Thymus (tissue), 11 donors: ENCODE results near the gene NHSL2. TPM values are rescaled to one million over a fixed set of nuclear protein-coding genes. Genes with fewer than 3 reads are reported as not detected.
A peak's percentile ranks its signal among the peaks of the same experiment; 100 is the strongest.

ENCODE experiments used
- DNase-seq, 9 donors: peaks; one replicate each; pipeline ENCODE4 v3.0.0-alpha.2; 2013; ENCODE audit warnings: low spot score in 9 of 9, low read depth in 6 of 9, missing footprints in 1 of 9
- H3K27ac ChIP-seq, 2 donors: one replicate each; pipeline ENCODE4 v1.5.1; 2013; ENCODE audit warnings: control low read depth in 1 of 2, low read depth in 1 of 2, low read length in 1 of 2, mild to moderate bottlenecking in 1 of 2, moderate library complexity in 1 of 2
- H3K27me3 ChIP-seq, 2 donors: one replicate each; pipeline ENCODE4 v1.5.1; 2013; ENCODE audit warnings: low read length in 1 of 2; ENCODE audit not compliant: control insufficient read depth in 2 of 2, insufficient read depth in 1 of 2
- H3K36me3 ChIP-seq, 2 donors: one replicate each; pipeline ENCODE4 v1.5.1; 2013; ENCODE audit warnings: low read length in 1 of 2, mild to moderate bottlenecking in 1 of 2, moderate library complexity in 1 of 2; ENCODE audit not compliant: control insufficient read depth in 2 of 2, insufficient read depth in 2 of 2
- H3K4me1 ChIP-seq, 2 donors: one replicate each; pipeline ENCODE4 v1.5.1; 2013; ENCODE audit warnings: low read length in 2 of 2; ENCODE audit not compliant: control insufficient read depth in 2 of 2, insufficient read depth in 2 of 2
- H3K4me3 ChIP-seq, 2 donors: one replicate each; pipeline ENCODE4 v1.5.1; 2013; ENCODE audit warnings: low read length in 2 of 2, control low read depth in 1 of 2, mild to moderate bottlenecking in 1 of 2
- H3K9me3 ChIP-seq, 2 donors: one replicate each; pipeline ENCODE4 v1.5.1; 2013; ENCODE audit warnings: low read length in 1 of 2, mild to moderate bottlenecking in 1 of 2; ENCODE audit not compliant: control insufficient read depth in 2 of 2, insufficient read depth in 1 of 2
- WGBS: extraction: QIAGEN DNeasy Blood & Tissue Kit; methylation state at CpG from one replicate; pipeline ENCODE4 v1.1.7; 2013; 5-methylcytosine and 5-hydroxymethylcytosine counted together
- polyA plus RNA-seq: library from polyadenylated mRNA; stranded (reverse); fragments of 200-250 nt; gene quantifications from one replicate; pipeline ENCODE4 v1.2.3, GENCODE V29; 2013
- total RNA-seq: library from RNA; stranded (reverse); fragments of 120-200 nt; gene quantifications from one replicate; pipeline ENCODE4 v1.2.4, GENCODE V29; 2013
- donor health status: healthy.

Gene NHSL2
- total and polyA plus RNA-seq, 2 donors = 0.80 TPM

GRCh38 chrX:72045552-72046277 is 135.1 kb downstream of the NHSL2 start:
- DNase-seq = no peak
- 93% methylated on average over 9 of the region's 9 CpGs for WGBS
- Histone ChIP-seq H3K27me3 (no peaks in the 10 kb centered on the region), H3K4me3 (no peak overlapping the region), H3K9me3 (no peaks in the 10 kb centered on the region), H3K27ac (no peak overlapping the region), H3K4me1 (peaks cover 5 to 39% of the 10 kb centered on the region in 2 donors), H3K36me3 (no peaks in the 10 kb centered on the region)

- no peaks in the 10 kb centered on the region for H3K9me3 ChIP-seq
- H3K36me3 ChIP-seq = no peaks in the 10 kb centered on the region
- 27% methylated on average over 6 of the region's 6 CpGs for WGBS
- H3K4me1 ChIP-seq = peaks cover 5 to 38% of the 10 kb centered on the region in 2 donors
- no peak for DNase-seq
- no peak overlapping the region for H3K4me3 ChIP-seq
- peak overlapping the region in 1 of 2 donors; percentile 32 for H3K27ac ChIP-seq
- no peaks in the 10 kb centered on the region for H3K27me3 ChIP-seq
Measured at GRCh38 chrX:72046447-72046846, 135.8 kb downstream of the NHSL2 start.

DNA sequence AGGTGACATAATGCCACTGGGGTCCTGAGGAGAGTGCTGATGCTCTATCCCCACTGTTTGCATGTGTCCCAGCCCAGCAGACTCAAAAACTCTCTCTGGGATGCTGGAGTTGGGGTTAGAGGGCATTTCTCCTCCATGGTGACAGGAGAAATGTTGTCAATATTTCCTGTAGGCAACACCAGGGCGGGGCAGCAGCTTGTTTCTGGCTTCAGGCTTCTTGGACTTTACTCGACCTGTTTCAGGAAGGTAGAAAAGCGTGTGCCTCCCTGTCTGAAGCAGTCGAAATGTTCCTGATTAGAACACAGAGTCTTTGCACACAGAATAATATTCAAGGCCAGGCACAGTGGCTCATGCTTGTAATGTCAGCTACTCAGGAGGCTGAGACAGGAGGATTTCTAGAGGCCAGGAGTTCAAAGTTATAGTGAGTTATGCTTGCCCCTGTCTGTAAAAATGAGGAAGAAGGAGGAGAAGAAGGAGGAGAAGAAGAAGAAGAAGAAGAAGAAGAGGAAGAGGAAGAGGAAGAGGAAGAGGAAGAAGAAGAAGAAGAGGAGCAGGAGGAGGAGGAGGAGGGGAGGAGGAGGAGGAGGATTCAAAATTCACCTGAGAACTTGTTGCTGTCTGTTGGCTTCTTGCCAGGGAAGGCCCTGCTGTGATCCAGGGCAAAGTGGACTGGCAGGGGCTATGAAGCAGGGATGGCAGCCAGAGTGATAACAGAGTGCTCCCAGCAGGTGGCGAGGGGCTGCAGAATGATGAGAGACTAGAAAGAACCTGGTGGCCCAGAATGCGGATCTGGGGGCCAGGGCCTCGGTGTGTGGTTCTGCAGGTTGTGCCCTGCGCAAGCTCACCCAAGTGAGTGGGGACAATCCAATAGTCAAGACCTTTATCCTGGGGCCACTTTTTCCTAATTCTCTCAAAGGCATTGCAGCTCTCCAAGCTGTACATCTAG is 138.1 kb downstream of the NHSL2 start:
- Histone ChIP-seq H3K27ac (no peak overlapping the region), H3K9me3 (no peaks in the 10 kb centered on the region), H3K4me1 (peaks cover 0 to 18% of the 10 kb centered on the region in 2 donors), H3K36me3 (no peaks in the 10 kb centered on the region), H3K27me3 (peaks cover 0 to 2% of the 10 kb centered on the region in 2 donors), H3K4me3 (no peak overlapping the region)
- 91% methylated on average over 8 of the region's 8 CpGs for WGBS
- no peak for DNase-seq

DNA sequence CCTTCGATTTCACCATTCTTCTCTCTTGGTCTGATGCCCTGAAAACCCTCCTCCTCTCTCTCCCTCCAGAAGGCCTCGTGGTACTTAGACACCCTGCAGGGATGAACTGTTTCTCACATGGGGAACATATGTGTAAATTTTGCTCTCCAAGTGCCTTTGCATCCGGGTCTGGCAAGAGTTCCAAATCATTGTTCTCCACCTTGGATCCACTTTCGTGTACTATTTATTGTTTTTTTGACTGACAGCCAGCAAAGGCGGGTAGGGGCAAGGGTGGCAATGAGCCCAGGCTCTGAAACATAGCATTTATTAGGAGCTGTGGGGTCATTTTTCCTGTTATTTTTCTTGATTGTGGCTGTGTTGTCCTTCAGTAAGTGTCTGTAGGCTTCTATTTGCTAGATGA is 139.4 kb downstream of the NHSL2 start:
- Histone ChIP-seq H3K4me3 (no peak overlapping the region), H3K27me3 (peaks cover 0 to 3% of the 10 kb centered on the region in 2 donors), H3K4me1 (peaks cover 0 to 16% of the 10 kb centered on the region in 2 donors), H3K36me3 (no peaks in the 10 kb centered on the region), H3K9me3 (no peaks in the 10 kb centered on the region), H3K27ac (no peak overlapping the region)
- 96% methylated on average over 5 of the region's 5 CpGs for WGBS
- DNase-seq = no peak

DNA sequence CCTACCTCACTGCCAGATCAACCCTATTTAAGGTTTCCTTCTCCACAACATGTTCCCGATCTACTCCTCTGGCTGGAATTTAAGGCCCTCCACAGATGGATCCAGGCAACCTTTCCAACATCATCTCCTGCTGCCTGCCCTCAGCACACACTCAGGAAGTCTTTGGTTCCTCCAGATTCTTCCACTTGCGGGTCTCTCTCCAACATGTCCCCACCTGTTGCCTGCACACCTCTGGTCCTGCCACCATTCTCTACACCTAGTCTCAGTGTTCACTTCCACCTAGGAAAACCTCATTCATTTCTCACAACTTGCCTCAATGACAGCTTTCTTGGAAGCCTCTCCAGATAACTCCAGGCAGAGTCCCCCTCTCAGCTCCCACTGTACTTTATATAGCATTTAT is 140.9 kb downstream of the NHSL2 start:
- 97% methylated on average over 2 of the region's 2 CpGs for WGBS
- no peaks in the 10 kb centered on the region for H3K36me3 ChIP-seq
- H3K4me1 ChIP-seq = peaks cover 0 to under 1% of the 10 kb centered on the region in 2 donors
- no peak overlapping the region for H3K4me3 ChIP-seq
- H3K9me3 ChIP-seq = no peaks in the 10 kb centered on the region
- peaks cover 0 to 6% of the 10 kb centered on the region in 2 donors for H3K27me3 ChIP-seq
- H3K27ac ChIP-seq = no peak overlapping the region
- no peak for DNase-seq

DNA sequence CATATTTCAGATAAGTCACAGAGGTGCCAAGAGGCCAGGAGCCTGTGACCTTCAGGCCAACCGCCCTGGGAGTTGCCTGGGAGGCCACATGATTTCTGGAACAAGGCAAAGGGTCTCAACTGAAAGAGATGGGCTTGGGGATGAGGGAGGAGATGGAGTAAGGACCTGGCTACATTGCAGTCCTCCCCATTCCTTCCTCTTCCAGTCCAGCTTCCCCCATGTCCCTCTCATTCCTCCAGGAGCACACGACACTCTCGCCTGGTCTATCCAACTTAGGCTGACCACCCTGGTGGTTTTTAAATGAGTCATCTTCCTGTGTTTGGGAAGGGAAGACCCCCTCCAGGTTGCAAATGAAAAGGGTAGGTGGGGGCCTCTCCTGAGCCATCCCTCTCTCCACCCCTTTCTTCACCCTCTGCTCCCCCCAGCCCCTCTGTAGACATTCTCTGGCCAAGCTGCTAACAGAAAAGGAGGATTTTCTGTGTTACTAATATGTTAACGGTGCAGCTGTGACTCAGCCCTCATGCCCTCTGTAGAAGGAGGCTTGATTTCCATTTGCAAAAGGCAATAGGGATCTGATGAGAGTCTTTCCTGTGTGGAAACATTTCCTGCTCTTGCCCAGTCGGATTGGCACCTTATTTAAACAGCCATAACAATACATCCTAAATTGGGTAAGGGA is 141.9 kb downstream of the NHSL2 start:
- WGBS = 95% methylated on average over 5 of the region's 5 CpGs
- no peak overlapping the region for H3K4me3 ChIP-seq

GRCh38 chrX:72053508-72053907 is 142.9 kb downstream of the NHSL2 start:
- Histone ChIP-seq H3K27me3 (peaks cover 0 to 6% of the 10 kb centered on the region in 2 donors), H3K27ac (no peak overlapping the region), H3K9me3 (no peaks in the 10 kb centered on the region), H3K4me1 (no peaks in the 10 kb centered on the region), H3K36me3 (no peaks in the 10 kb centered on the region), H3K4me3 (no peak overlapping the region)
- no peak for DNase-seq
- 98% methylated on average over 5 of the region's 5 CpGs for WGBS

More for the DNA sequence above, 141.9 kb downstream of the NHSL2 start:
- H3K4me1 ChIP-seq = no peaks in the 10 kb centered on the region
- no peaks in the 10 kb centered on the region for H3K9me3 ChIP-seq
- no peaks in the 10 kb centered on the region for H3K36me3 ChIP-seq
- peaks cover 0 to 6% of the 10 kb centered on the region in 2 donors for H3K27me3 ChIP-seq
- no peak overlapping the region for H3K27ac ChIP-seq
- DNase-seq = no peak

GRCh38 chrX:72054779-72055489 is 144.3 kb downstream of the NHSL2 start:
- Histone ChIP-seq H3K4me1 (no peaks in the 10 kb centered on the region), H3K36me3 (no peaks in the 10 kb centered on the region), H3K9me3 (no peaks in the 10 kb centered on the region), H3K27ac (no peak overlapping the region), H3K4me3 (no peak overlapping the region), H3K27me3 (peaks cover 0 to 6% of the 10 kb centered on the region in 2 donors)
- 97% methylated on average over 19 of the region's 19 CpGs for WGBS
- DNase-seq = no peak
